ENCODE measurements around the gene FOXC1. TPM values are rescaled to one million over a fixed set of nuclear protein-coding genes. Genes with fewer than 3 reads are reported as not detected.

Gene FOXC1
- total RNA-seq, 4 donors from 2014 or later = 7.1 to 39.2 (median 27.5) TPM

DNA sequence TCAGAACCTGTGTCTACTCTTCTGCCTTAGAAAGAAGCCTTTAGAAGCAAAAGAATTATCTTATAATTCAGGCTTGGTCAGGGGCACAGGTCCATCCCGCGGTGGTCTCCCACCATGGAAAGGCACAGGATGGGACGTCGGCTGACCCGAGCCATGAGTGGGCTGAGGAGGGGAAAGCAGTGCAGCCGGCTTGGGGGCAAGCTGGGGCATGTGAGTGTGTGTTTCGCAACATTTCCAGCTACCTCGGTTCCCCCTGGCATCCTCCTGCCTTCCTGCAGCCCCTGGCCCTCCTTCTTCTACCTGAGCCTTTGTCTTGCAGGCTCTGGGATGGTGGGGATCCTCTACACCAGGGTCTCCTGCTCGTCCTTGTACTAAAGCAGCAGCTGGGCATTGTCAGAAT lies 29.1 kb upstream of the FOXC1 start:
- TF ChIP-seq CTCF (IDR thresholded peaks at IDR 0.05) (no peak), POLR2A (IDR thresholded peaks at IDR 0.05) (no peak)
- no peak overlapping the region for H3K4me3 ChIP-seq (ENCODE audit: low read depth, poor library complexity, severe bottlenecking)
- no peak for DNase-seq (ENCODE audit: low spot score in 2 of 2)
- 67 to 69% methylated on average over 9 of the region's 9 CpGs for WGBS, 2 donors
- intact Hi-C loops (cut with DNase I; ENCODE audit: low total_unique reads) = no loop called here

DNA sequence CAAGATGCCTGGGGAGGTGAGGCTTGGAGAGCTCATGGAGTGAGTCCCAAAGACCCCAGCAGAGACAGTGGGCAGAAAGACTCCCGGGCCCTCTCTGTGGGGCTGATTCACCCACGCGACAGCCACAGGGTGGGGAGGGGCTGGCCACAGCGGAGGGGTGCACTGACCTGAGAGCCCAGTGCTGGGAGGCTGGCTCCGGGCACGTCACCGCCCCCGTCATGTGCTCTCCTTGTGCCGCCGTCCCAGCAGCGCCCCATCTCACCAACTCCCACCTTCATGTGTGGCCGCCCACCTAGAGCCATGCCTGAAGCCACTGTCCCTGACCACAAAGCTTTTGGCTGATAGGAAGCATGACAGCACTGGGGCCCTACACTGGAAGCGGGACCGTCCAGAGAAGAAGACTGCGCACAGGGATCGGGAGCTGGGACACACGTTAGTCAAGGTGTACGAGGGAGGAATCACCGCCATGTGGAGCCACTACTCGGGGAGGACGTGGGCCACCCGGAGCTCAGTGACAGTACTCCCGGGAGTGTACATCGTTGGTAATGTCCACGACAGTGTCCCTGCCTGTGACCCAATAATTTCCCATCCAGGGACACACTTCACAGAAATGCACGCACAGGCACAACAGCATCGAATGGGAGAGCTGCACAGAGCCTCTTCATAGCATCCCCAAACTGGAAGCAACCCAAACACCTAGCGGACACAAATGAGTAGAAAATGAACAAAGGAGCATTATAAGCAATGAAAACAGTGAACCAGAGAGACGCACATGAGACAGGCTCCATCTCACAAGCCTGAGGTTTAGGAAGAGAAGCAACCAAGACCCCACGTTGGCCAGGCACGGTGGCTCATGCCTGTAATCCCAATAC lies 28.4 kb upstream of the FOXC1 start:
- WGBS, 2 donors = 88 to 91% methylated on average over 31 of the region's 31 CpGs
- no peak overlapping the region for H3K4me3 ChIP-seq (ENCODE audit: low read depth, poor library complexity, severe bottlenecking)
- intact Hi-C loops (cut with DNase I; ENCODE audit: low total_unique reads) = no loop called here
- DNase-seq (ENCODE audit: low spot score in 2 of 2) = no peak
- TF ChIP-seq CTCF (IDR thresholded peaks at IDR 0.05) (no peak), POLR2A (IDR thresholded peaks at IDR 0.05) (no peak)

GRCh38 chr6:1584146-1584545 lies 25.6 kb upstream of the FOXC1 start:
- no peak for DNase-seq (ENCODE audit: low spot score in 2 of 2)
- no peak overlapping the region for H3K4me3 ChIP-seq (ENCODE audit: low read depth, poor library complexity, severe bottlenecking)
- no peak for TF ChIP-seq POLR2A (IDR thresholded peaks at IDR 0.05)
- no peak for TF ChIP-seq CTCF (IDR thresholded peaks at IDR 0.05)
- intact Hi-C loops (cut with DNase I; ENCODE audit: low total_unique reads) = no loop called here
- 91 to 94% methylated on average over 5 of the region's 5 CpGs for WGBS, 2 donors

DNA sequence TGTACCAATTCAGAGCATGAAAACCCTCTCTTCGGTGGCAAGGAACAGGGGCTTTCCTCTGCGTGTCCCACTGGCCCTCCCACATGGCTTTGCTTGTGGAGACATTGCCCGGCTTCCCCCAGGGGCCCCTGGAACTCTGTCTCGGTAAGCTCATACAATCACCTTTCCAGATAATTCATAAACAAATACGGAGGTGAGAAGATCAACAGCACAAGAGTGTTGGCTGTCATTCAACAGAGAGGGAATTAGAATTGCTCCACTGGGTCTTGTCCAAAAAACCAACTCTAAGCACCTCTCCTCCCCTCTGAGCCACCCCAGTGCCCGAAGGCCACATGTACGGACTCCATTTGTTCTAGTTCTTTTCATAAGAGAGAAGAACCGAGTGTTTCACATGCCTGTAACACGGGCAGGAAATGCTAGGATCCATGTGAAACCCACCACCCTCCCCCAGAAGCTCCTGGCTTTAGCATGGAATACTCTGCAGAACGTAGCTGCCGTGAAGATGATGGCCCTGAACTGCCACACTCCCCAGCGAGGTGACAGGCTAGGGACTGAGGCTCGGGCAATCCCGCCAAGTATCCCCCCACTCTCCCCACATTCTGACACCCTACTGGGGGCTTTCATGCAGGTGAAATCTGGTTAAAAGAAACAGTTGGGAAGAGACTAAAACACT lies 24.6 kb upstream of the FOXC1 start:
- WGBS, 2 donors = 62 to 63% methylated on average over 14 of the region's 14 CpGs
- TF ChIP-seq CTCF (IDR thresholded peaks at IDR 0.05) (no peak), POLR2A (IDR thresholded peaks at IDR 0.05) (no peak)
- no peak overlapping the region for H3K4me3 ChIP-seq (ENCODE audit: low read depth, poor library complexity, severe bottlenecking)
- intact Hi-C loops (cut with DNase I; ENCODE audit: low total_unique reads) = no loop called here
- DNase-seq (ENCODE audit: low spot score in 2 of 2) = no peak

DNA sequence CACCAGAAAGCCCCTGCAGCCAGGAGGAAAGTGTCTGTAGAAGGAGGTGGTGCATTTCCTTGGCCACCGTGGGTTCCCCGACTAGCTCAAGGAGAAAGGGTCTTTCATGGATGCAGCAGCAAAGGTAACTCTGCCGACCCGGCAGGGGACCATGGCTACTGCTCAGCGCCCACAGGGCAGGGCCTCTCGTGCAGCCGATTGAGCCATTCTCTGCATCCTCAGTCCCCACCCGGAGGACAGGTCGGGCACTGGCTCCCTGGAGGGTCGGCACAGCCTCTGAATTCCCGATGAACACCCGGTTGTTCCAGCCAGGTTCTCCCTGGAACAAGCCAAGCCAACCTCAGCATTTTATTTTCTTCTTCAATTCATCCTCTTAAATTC lies 24.1 kb upstream of the FOXC1 start:
- no peak overlapping the region for H3K4me3 ChIP-seq (ENCODE audit: low read depth, poor library complexity, severe bottlenecking)
- no peak for DNase-seq (ENCODE audit: low spot score in 2 of 2)
- no peak for TF ChIP-seq POLR2A (IDR thresholded peaks at IDR 0.05)
- no peak for TF ChIP-seq CTCF (IDR thresholded peaks at IDR 0.05)
- intact Hi-C loops (cut with DNase I; ENCODE audit: low total_unique reads) = no loop called here
- 76 to 80% methylated on average over 12 of the region's 12 CpGs for WGBS, 2 donors
